ENCODE measurements around the gene SLC19A1.
A peak's percentile ranks its signal among the peaks of the same experiment; 100 is the strongest.

The SLC19A1 gene

GRCh38 chr21:45512626-45513002 lies 29.6 kb downstream of the SLC19A1 start:
- no peak overlapping the region for H3K4me3 ChIP-seq (ENCODE audit: control insufficient read depth, low read depth, low read length)
- DNase-seq (ENCODE audit: low read depth): no peak
- TF ChIP-seq, protein P1, sequence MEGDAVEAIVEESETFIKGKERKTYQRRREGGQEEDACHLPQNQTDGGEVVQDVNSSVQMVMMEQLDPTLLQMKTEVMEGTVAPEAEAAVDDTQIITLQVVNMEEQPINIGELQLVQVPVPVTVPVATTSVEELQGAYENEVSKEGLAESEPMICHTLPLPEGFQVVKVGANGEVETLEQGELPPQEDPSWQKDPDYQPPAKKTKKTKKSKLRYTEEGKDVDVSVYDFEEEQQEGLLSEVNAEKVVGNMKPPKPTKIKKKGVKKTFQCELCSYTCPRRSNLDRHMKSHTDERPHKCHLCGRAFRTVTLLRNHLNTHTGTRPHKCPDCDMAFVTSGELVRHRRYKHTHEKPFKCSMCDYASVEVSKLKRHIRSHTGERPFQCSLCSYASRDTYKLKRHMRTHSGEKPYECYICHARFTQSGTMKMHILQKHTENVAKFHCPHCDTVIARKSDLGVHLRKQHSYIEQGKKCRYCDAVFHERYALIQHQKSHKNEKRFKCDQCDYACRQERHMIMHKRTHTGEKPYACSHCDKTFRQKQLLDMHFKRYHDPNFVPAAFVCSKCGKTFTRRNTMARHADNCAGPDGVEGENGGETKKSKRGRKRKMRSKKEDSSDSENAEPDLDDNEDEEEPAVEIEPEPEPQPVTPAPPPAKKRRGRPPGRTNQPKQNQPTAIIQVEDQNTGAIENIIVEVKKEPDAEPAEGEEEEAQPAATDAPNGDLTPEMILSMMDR (IDR thresholded peaks at IDR 0.05; ENCODE audit: control insufficient read depth, insufficient read depth, low read depth, low read length, missing control alignments): no peak

DNA sequence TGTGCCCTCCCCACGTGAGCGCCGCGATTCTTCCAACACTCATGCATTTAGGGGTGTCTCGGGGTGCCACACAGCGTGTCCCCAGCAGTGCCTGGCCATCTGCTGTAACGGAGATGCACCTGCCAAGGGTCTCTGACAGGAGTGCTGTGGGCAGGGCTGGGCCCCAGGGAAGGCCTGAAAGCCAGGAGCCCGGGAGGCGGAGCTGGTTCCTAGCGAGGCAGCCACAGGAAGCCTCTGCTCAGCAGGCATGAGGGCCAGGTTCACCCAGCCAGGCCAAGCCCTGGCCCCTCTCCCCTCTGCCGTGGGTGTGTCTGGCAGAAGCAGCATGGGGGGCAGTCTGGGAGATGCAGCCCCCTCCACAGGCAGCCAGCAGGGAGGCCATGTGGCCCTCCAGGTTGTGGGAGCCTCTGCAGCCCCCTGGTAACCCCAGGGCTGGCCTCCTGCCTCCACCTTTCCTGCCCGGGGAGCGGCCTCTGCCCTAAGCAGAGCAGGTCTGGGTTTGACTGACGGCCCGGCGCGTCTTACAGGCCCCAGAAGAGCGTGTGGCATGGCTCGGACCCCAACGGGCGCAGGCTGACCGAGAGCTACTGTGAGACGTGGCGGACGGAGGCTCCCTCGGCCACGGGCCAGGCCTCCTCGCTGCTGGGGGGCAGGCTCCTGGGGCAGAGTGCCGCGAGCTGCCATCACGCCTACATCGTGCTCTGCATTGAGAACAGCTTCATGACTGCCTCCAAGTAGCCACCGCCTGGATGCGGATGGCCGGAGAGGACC lies 30.4 kb downstream of the SLC19A1 start:
- TF ChIP-seq, protein P1 (IDR thresholded peaks at IDR 0.05; ENCODE audit: control insufficient read depth, insufficient read depth, low read depth, low read length, missing control alignments): no peak
- no peak overlapping the region for H3K4me3 ChIP-seq (ENCODE audit: control insufficient read depth, low read depth, low read length)
- no peak for DNase-seq (ENCODE audit: low read depth)

GRCh38 chr21:45511007-45511406 lies 31.2 kb downstream of the SLC19A1 start:
- DNase-seq (ENCODE audit: low read depth): no peak
- TF ChIP-seq, protein P1 (IDR thresholded peaks at IDR 0.05; ENCODE audit: control insufficient read depth, insufficient read depth, low read depth, low read length, missing control alignments): no peak
- no peak overlapping the region for H3K4me3 ChIP-seq (ENCODE audit: control insufficient read depth, low read depth, low read length)

GRCh38 chr21:45510466-45510955 lies 31.7 kb downstream of the SLC19A1 start:
- TF ChIP-seq, protein P1 (IDR thresholded peaks at IDR 0.05; ENCODE audit: control insufficient read depth, insufficient read depth, low read depth, low read length, missing control alignments): no peak
- no peak for DNase-seq (ENCODE audit: low read depth)

GRCh38 chr21:45509566-45510465 lies 32.4 kb downstream of the SLC19A1 start:
- H3K4me3 ChIP-seq (ENCODE audit: control insufficient read depth, low read depth, low read length): no peak overlapping the region
- TF ChIP-seq, protein P1 (IDR thresholded peaks at IDR 0.05; ENCODE audit: control insufficient read depth, insufficient read depth, low read depth, low read length, missing control alignments): peak; percentile 8
- DNase-seq (ENCODE audit: low read depth): no peak

More at GRCh38 chr21:45510466-45510955, 31.7 kb downstream of the SLC19A1 start:
- no peak overlapping the region for H3K4me3 ChIP-seq (ENCODE audit: control insufficient read depth, low read depth, low read length)

All from AG09309 (cell line).